Endothelial cell of umbilical vein (primary cell): Measurements from ENCODE around the gene CD8A. TPM values are rescaled to one million over a fixed set of nuclear protein-coding genes. Genes with fewer than 3 reads are reported as not detected.

ENCODE experiments used
- BruUV-seq: library from RNA; stranded (reverse); fragments of 400-500 nt; replicated peaks from 2 replicates; lab custom pipeline; 2021; lab: Mats Ljungman, UMichigan
- CTCF ChIA-PET: fragments of 300-600, 350-600 bp; sonication (Branson Sonifier 250); formaldehyde crosslinking; loops from one replicate; lab custom pipeline; 2021; ENCODE audit warnings: antibody characterized with exemption, inconsistent platforms; lab: Charles Lee
- POLR2A ChIA-PET: fragments of 300-600, 350-600 bp; sonication (Branson Sonifier 250); formaldehyde crosslinking; loops from one replicate; lab custom pipeline; 2021; ENCODE audit warnings: antibody characterized with exemption, inconsistent platforms; lab: Charles Lee
- DNase-seq: peaks from one replicate; pipeline ENCODE4 v3.0.0-alpha.2; 2011; ENCODE audit warnings: low read depth, low spot score
- FAIRE-seq: peaks from 2 replicates; lab custom pipeline; 2011; peaks lifted over from hg19 to GRCh38; lab: Jason Lieb, UNC
- H2AFZ ChIP-seq: 2 replicates; pipeline ENCODE4 v1.6.0; 2012; ENCODE audit warnings: low read depth, low read length, control low read depth, inconsistent platforms
- H3K27ac ChIP-seq: 2 replicates; pipeline ENCODE4 v1.5.1; 2011; ENCODE audit warnings: low read depth, mild to moderate bottlenecking, control low read depth, low read length, moderate library complexity; ENCODE audit not compliant: insufficient read depth
- H3K27me3 ChIP-seq, 2 experiments: 2 replicates each; pipeline versions ENCODE4 v1.6.0 to v1.6.1; 2011; ENCODE audit warnings: low read length in 2 of 2, mixed read lengths in 1 of 2; ENCODE audit not compliant: control insufficient read depth in 2 of 2, insufficient read depth in 2 of 2
- H3K36me3 ChIP-seq, 2 experiments: 2 replicates in 1 of 2; 3 replicates in 1 of 2; pipeline ENCODE4 v1.5.1; 2011; ENCODE audit warnings: low read length in 2 of 2, mild to moderate bottlenecking in 1 of 2, moderate library complexity in 1 of 2; ENCODE audit not compliant: control insufficient read depth in 2 of 2, insufficient read depth in 2 of 2; ENCODE audit errors: extremely low read depth in 1 of 2
- H3K4me1 ChIP-seq: 3 replicates; pipeline ENCODE4 v1.5.1; 2011; ENCODE audit warnings: mild to moderate bottlenecking, low read length; ENCODE audit not compliant: control insufficient read depth, insufficient read depth; ENCODE audit errors: extremely low read depth
- H3K4me2 ChIP-seq: 2 replicates; pipeline ENCODE4 v1.6.1; 2011; ENCODE audit warnings: low read length, control low read depth, mixed read lengths; ENCODE audit not compliant: insufficient read depth
- H3K4me3 ChIP-seq, 3 experiments: fragments of 200-600 bp in 1 of 3; sonication (generic), shearing (Covaris generic) in 1 of 3; replicated peaks in 1 of 3; 2 replicates each; pipeline ENCODE4 v1.5.1; 2011 to 2016; ENCODE audit warnings: control low read depth in 3 of 3, low read length in 3 of 3, mild to moderate bottlenecking in 2 of 3, inconsistent platforms in 1 of 3, low read depth in 1 of 3, moderate library complexity in 1 of 3; ENCODE audit not compliant: insufficient read depth in 1 of 3
- H3K79me2 ChIP-seq: 2 replicates; pipeline ENCODE4 v1.6.0; 2012; ENCODE audit warnings: low read length, inconsistent platforms; ENCODE audit not compliant: control insufficient read depth, insufficient read depth
- H3K9ac ChIP-seq: replicated peaks from 2 replicates; pipeline ENCODE3; 2011; ENCODE audit warnings: low read length, control low read depth; ENCODE audit not compliant: insufficient read depth; ENCODE audit errors: extremely low read depth
- H3K9me1 ChIP-seq: replicated peaks from 3 replicates; pipeline ENCODE4 v1.6.0; 2011; ENCODE audit warnings: mild to moderate bottlenecking, low read length; ENCODE audit not compliant: control insufficient read depth, insufficient read depth; ENCODE audit errors: extremely low read depth
- H3K9me3 ChIP-seq: replicated peaks from 2 replicates; pipeline ENCODE4 v1.5.1; 2012; ENCODE audit warnings: low read length, inconsistent platforms; ENCODE audit not compliant: control insufficient read depth, insufficient read depth
- H4K20me1 ChIP-seq: replicated peaks from 2 replicates; pipeline ENCODE3; 2011; ENCODE audit warnings: mild to moderate bottlenecking, low read length; ENCODE audit not compliant: control insufficient read depth, insufficient read depth; ENCODE audit errors: extremely low read depth
- CTCF ChIP-seq, 2 donors: IDR thresholded peaks; 1 replicate in 1 of 2; 2 replicates in 1 of 2; pipeline ENCODE4 v1.5.1; 2011; ENCODE audit warnings: low read length in 2 of 2, mild to moderate bottlenecking in 2 of 2, moderate library complexity in 2 of 2, control low read depth in 1 of 2, inconsistent platforms in 1 of 2, low read depth in 1 of 2; ENCODE audit not compliant: insufficient read depth in 1 of 2; ENCODE audit errors: extremely low read depth in 1 of 2
- EZH2 ChIP-seq: IDR thresholded peaks from 2 replicates; pipeline ENCODE4 v1.6.1; 2012; ENCODE audit warnings: borderline replicate concordance, low read depth, mild to moderate bottlenecking, moderate library complexity, low read length, inconsistent platforms; ENCODE audit not compliant: severe bottlenecking
- FOS ChIP-seq: IDR thresholded peaks from 2 replicates; pipeline ENCODE4 v1.6.1; 2011; ENCODE audit warnings: mild to moderate bottlenecking, low read length, moderate library complexity, borderline replicate concordance; ENCODE audit not compliant: insufficient read depth
- GATA2 ChIP-seq: IDR thresholded peaks from 2 replicates; pipeline ENCODE4 v1.7.0; 2011; ENCODE audit warnings: low read depth, mild to moderate bottlenecking, moderate library complexity, mixed read lengths, low read length; ENCODE audit not compliant: insufficient read length, insufficient read depth
- JUN ChIP-seq: IDR thresholded peaks from 2 replicates; pipeline ENCODE4 v1.6.1; 2011; ENCODE audit warnings: borderline replicate concordance, low read depth; ENCODE audit not compliant: insufficient read length, insufficient read depth
- MAX ChIP-seq: IDR thresholded peaks from 2 replicates; pipeline ENCODE4 v1.6.1; 2011; ENCODE audit not compliant: insufficient read depth, insufficient read length
- MYC ChIP-seq: IDR thresholded peaks from one replicate; pipeline ENCODE4 v1.6.1; 2011; ENCODE audit warnings: mild to moderate bottlenecking, low read depth, low read length
- POLR2A ChIP-seq: IDR thresholded peaks from 2 replicates; pipeline ENCODE4 v1.6.1; 2012; ENCODE audit warnings: low read depth, mild to moderate bottlenecking, control low read depth, low read length
- POLR2AphosphoS5 ChIP-seq: IDR thresholded peaks from 2 replicates; pipeline ENCODE4 v1.6.1; 2012; ENCODE audit warnings: low read depth, mild to moderate bottlenecking, control low read depth, low read length, moderate library complexity; ENCODE audit not compliant: insufficient read depth
- dilution Hi-C: fragments of 300-500 bp; cut with MboI; formaldehyde crosslinking; loops from one replicate; pipeline ENCODE4 v1.15.0; 2019; ENCODE audit warnings: low sequenced_read_pairs; ENCODE audit not compliant: extremely low pct_ligation_motif_present
- intact Hi-C: fragments of 100-400 bp; cut with micrococcal nuclease; formaldehyde crosslinking; loops from one replicate; pipeline ENCODE4 v1.10.0; 2022
- polyA plus RNA-seq, 4 experiments: library from polyadenylated mRNA; depleted of rRNA in 3 of 4; stranded (reverse) in 3 of 4; unstranded in 1 of 4; fragments of >200 nt; gene quantifications; 2 replicates each; pipeline versions ENCODE4 v1.2.1 to v1.2.3, GENCODE V29; 2011 to 2012; ENCODE audit warnings: missing spikeins in 1 of 4
- total RNA-seq: library from RNA; stranded (reverse); gene quantifications from 2 replicates; pipeline ENCODE4 v1.2.3, GENCODE V29; 2021

The CD8A gene
- total and polyA plus RNA-seq, 2 donors (not counting 3 experiments of a cell fraction or from before 2014, with no cell fraction given): not detected

DNA sequence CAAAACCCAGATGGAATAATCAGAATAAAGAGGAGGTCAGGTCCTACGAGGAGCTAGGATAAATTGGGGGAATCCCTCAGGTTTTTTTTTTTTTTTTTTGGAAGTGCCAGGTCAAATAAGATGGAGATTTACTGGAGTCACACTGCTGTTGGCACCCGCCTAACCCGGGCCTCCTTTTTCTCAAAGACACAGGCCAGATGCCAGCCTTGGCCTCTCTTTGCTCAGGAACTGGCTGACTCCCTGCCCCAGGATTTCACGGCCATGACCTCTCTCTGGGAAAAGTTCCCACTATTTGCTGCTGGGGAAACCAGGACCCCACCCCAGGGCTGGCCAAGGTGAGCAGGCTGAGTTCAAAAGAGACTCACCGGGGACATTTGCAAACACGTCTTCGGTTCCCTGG, 2.5 kb downstream of the CD8A start:
- no peak overlapping the region for H3K4me3 ChIP-seq
- dilution Hi-C loops (no loop called here), intact Hi-C loops (no loop called here)
- TF ChIP-seq MAX (no peak), POLR2AphosphoS5 (no peak), POLR2A (no peak), EZH2 (no peak), GATA2 (no peak), FOS (no peak), CTCF (IDR thresholded peaks at IDR 0.05; ENCODE audit: extremely low read depth in 1 of 2, insufficient read depth in 1 of 2, low read depth in 1 of 2, low read length in 2 of 2) (no peak), MYC (no peak), JUN (no peak)
- no peak overlapping the region for H3K9ac ChIP-seq
- H3K27ac ChIP-seq: no peak overlapping the region
- H3K27me3 ChIP-seq: peaks cover 43 to 57% of the 10 kb centered on the region in 2 experiments
- H3K4me2 ChIP-seq: no peak overlapping the region
- H3K79me2 ChIP-seq: no peaks in the 10 kb centered on the region
- no peaks in the 10 kb centered on the region for H3K9me1 ChIP-seq
- no peaks in the 10 kb centered on the region for H4K20me1 ChIP-seq
- no peaks in the 10 kb centered on the region for H3K36me3 ChIP-seq
- no TSS peak for BruUV-seq
- ChIA-PET POLR2A (no interaction called here), CTCF (interaction anchor here (0.9 kb wide), 1 partner anchor 8 kb away, joined by 3 read pairs; no protein-coding TSS in a partner anchor)
- no peaks in the 10 kb centered on the region for H3K4me1 ChIP-seq
- FAIRE-seq: no peak
- no peak overlapping the region for H2AFZ ChIP-seq
- DNase-seq: no peak
- no peaks in the 10 kb centered on the region for H3K9me3 ChIP-seq
